Prostate gland (tissue), 2 donors: ENCODE measurements around the gene UTP25.

Experiments
- POLR2A ChIP-seq: fragments of 450-650 bp; IDR thresholded peaks from one replicate; pipeline ENCODE4 v1.6.1; 2016; ENCODE audit warnings: antibody characterized with exemption, mild to moderate bottlenecking
- TF ChIP-seq, protein P1 (sequence below), 4 experiments: fragments of 200-600 bp in 2 of 4; fragments of 450-650 bp in 2 of 4; sonication (generic) in 2 of 4; IDR thresholded peaks; 1 replicate in 3 of 4; 2 replicates in 1 of 4; pipeline ENCODE4 v1.5.1; 2016 to 2019; ENCODE audit warnings: antibody characterized with exemption in 4 of 4, mild to moderate bottlenecking in 2 of 4, moderate library complexity in 2 of 4

DNA sequence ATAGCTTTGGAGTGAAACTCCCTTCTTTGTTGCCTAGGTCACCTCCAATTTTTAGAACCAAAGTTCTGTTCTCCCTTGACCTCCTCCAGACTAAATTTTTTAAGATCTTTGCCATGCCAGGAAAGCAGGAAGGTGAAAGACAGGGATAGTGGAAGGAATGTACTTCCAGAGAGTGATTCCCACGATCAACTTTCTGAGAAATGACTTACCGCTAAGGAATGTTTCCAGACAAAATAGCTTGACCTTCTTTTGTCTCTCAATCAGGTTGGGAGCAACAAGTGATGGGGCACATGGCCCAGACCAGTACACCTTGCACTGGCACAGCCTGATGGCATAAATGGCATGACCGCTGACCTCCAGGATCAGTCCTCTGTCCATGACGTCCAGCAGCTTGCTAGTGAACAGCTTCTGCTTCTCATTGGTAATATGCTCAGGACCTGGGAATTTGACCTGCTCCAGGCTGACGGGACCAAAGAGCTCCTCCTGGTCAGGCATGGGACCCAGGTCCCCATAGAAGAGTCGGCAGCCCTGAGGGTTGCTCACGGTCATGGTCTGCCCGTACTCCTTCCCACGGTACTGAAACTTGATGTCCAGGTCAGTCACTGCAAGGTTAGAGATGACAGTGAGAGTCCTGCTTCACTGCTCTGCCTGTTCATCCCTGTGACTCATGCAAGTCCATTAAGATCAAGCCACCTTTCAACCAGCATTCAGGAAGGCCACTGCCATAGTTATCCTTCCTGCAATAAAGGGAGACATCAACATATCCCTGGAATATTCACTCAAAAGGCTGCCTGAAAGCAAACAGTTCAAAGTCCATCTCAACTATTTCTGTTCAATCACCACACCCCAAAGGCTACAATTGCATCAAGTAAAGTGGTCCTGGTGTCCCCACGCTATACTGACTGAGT is 37.2 kb upstream of the UTP25 start:
- TF ChIP-seq, protein P1, sequence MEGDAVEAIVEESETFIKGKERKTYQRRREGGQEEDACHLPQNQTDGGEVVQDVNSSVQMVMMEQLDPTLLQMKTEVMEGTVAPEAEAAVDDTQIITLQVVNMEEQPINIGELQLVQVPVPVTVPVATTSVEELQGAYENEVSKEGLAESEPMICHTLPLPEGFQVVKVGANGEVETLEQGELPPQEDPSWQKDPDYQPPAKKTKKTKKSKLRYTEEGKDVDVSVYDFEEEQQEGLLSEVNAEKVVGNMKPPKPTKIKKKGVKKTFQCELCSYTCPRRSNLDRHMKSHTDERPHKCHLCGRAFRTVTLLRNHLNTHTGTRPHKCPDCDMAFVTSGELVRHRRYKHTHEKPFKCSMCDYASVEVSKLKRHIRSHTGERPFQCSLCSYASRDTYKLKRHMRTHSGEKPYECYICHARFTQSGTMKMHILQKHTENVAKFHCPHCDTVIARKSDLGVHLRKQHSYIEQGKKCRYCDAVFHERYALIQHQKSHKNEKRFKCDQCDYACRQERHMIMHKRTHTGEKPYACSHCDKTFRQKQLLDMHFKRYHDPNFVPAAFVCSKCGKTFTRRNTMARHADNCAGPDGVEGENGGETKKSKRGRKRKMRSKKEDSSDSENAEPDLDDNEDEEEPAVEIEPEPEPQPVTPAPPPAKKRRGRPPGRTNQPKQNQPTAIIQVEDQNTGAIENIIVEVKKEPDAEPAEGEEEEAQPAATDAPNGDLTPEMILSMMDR (IDR thresholded peaks at IDR 0.05), result no peak
- no peak for TF ChIP-seq POLR2A
